GM10266 (cell line): Measurements from ENCODE around the gene SLC22A3.
"Not testable (repeated sequence)": the region's sequence is repeated elsewhere in the genome, so short reads cannot be mapped to it uniquely, and the experiment has no call there.

Experiments used
- DNase-seq: peaks from one replicate; pipeline ENCODE4 v3.0.0; 2012; ENCODE audit errors: extremely low spot score
- CTCF ChIP-seq: IDR thresholded peaks from 2 replicates; pipeline ENCODE4 v1.5.1; 2012; ENCODE audit warnings: mild to moderate bottlenecking, low read depth; ENCODE audit not compliant: control insufficient read depth, insufficient read depth; ENCODE audit errors: missing control alignments

Gene SLC22A3

GRCh38 chr6:160360955-160361354, 12.8 kb downstream of the SLC22A3 start:
- no peak for TF ChIP-seq CTCF
- DNase-seq = no peak

GRCh38 chr6:160362556-160362955, 14.4 kb downstream of the SLC22A3 start:
- no peak for TF ChIP-seq CTCF

GRCh38 chr6:160363016-160363996, 15.1 kb downstream of the SLC22A3 start:
- DNase-seq = no peak
- TF ChIP-seq CTCF = no peak

More at GRCh38 chr6:160362556-160362955, 14.4 kb downstream of the SLC22A3 start:
- DNase-seq = no peak

- no peak for TF ChIP-seq CTCF
- DNase-seq = no peak
Measured at GRCh38 chr6:160365117-160365516, 16.9 kb downstream of the SLC22A3 start.

GRCh38 chr6:160367798-160368547, 19.8 kb downstream of the SLC22A3 start:
- no peak for TF ChIP-seq CTCF
- DNase-seq = no peak

- TF ChIP-seq CTCF = no peak
- DNase-seq = no peak
Measured at GRCh38 chr6:160368670-160369069, 20.5 kb downstream of the SLC22A3 start.

- DNase-seq = not testable (repeated sequence)
Measured at GRCh38 chr6:160373601-160374000, 25.4 kb downstream of the SLC22A3 start.
